T-helper 17 cell (primary cell): ENCODE measurements around the gene CDK2. TPM values are rescaled to one million over a fixed set of nuclear protein-coding genes. Genes with fewer than 3 reads are reported as not detected.

Experiments used
- ATAC-seq: fragments of 150-1000 bp; cut with Tn5 transposase; 2 replicates; pipeline ENCODE4 v1.10.0; 2021; ENCODE audit warnings: mild to moderate bottlenecking, moderate library complexity
- DNase-seq, 3 donors: peaks; one replicate each; pipeline versions ENCODE4 v3.0.0 to v3.0.0-alpha.2; 2020 to 2021
- H3K9me3 ChIP-seq: one replicate; pipeline ENCODE4 v1.7.0; 2013; ENCODE audit warnings: low read length, mild to moderate bottlenecking; ENCODE audit not compliant: control insufficient read depth, poor library complexity, severe bottlenecking
- H3K27ac Mint-ChIP-seq: one replicate; pipeline ENCODE4 v1.8.0; 2022; ENCODE audit warnings: mild to moderate bottlenecking, moderate library complexity, mixed read lengths
- H3K27me3 Mint-ChIP-seq: one replicate; pipeline ENCODE4 v1.8.0; 2022; ENCODE audit warnings: mixed read lengths
- H3K36me3 Mint-ChIP-seq: one replicate; pipeline ENCODE4 v1.8.0; 2022; ENCODE audit warnings: low read depth, mixed read lengths
- H3K4me1 Mint-ChIP-seq: one replicate; pipeline ENCODE4 v1.8.0; 2022; ENCODE audit warnings: mild to moderate bottlenecking, mixed read lengths
- H3K4me3 Mint-ChIP-seq: one replicate; pipeline ENCODE4 v1.8.0; 2022; ENCODE audit warnings: mild to moderate bottlenecking, moderate library complexity, mixed read lengths
- total RNA-seq, 4 donors: library from RNA in 2 of 4; stranded (reverse) in 2 of 4; gene quantifications; one replicate each; pipeline ENCODE4 v1.2.3 and lab custom pipeline; 2022 to 2026

The CDK2 gene
- total RNA-seq, 2 donors from 2014 or later, result 12.2 to 18.7 TPM

GRCh38 chr12:55955344-55955743 lies 11.3 kb upstream of the CDK2 start:
- ATAC-seq (peak; percentile 11), DNase-seq (no peak)
- no peaks in the 10 kb centered on the region for H3K9me3 ChIP-seq
- Mint-ChIP-seq H3K27ac (peak overlapping the region; percentile 39), H3K4me3 (no peak overlapping the region), H3K27me3 (no peaks in the 10 kb centered on the region), H3K4me1 (peaks cover 25% of the 10 kb centered on the region), H3K36me3 (peaks cover 5% of the 10 kb centered on the region)

- Mint-ChIP-seq H3K4me3 (no peak overlapping the region), H3K27ac (peak overlapping the region; percentile 39), H3K36me3 (peaks cover 5% of the 10 kb centered on the region), H3K27me3 (no peaks in the 10 kb centered on the region), H3K4me1 (peaks cover 25% of the 10 kb centered on the region)
- no peaks in the 10 kb centered on the region for H3K9me3 ChIP-seq
- DNase-seq (peak in 1 of 3 donors; percentile 28), ATAC-seq (peak; percentile 78)
Observed at GRCh38 chr12:55955800-55956508, 10.7 kb upstream of the CDK2 start.

- Mint-ChIP-seq H3K27ac (no peak overlapping the region), H3K36me3 (peaks cover 5% of the 10 kb centered on the region), H3K4me3 (no peak overlapping the region), H3K27me3 (no peaks in the 10 kb centered on the region), H3K4me1 (peaks cover 19% of the 10 kb centered on the region)
- no peak for DNase-seq
- H3K9me3 ChIP-seq, result no peaks in the 10 kb centered on the region
- no peak for ATAC-seq
Observed at GRCh38 chr12:55957106-55957859, 9.3 kb upstream of the CDK2 start.

- Mint-ChIP-seq H3K4me3 (no peak overlapping the region), H3K27ac (no peak overlapping the region)
Observed at GRCh38 chr12:55963760-55964159, 2.9 kb upstream of the CDK2 start.

GRCh38 chr12:55965240-55965639 lies 1.4 kb upstream of the CDK2 start:
- no peak overlapping the region for H3K4me3 Mint-ChIP-seq
- ATAC-seq (no peak), DNase-seq (no peak)
- H3K27me3 Mint-ChIP-seq, result no peaks in the 10 kb centered on the region
- H3K36me3 Mint-ChIP-seq, result no peaks in the 10 kb centered on the region
- H3K9me3 ChIP-seq, result no peaks in the 10 kb centered on the region
- H3K27ac Mint-ChIP-seq, result peak overlapping the region; percentile 94
- peaks cover 26% of the 10 kb centered on the region for H3K4me1 Mint-ChIP-seq

More at GRCh38 chr12:55963760-55964159, 2.9 kb upstream of the CDK2 start:
- no peak for ATAC-seq
- DNase-seq, result no peak
- Mint-ChIP-seq H3K27me3 (no peaks in the 10 kb centered on the region), H3K36me3 (no peaks in the 10 kb centered on the region), H3K4me1 (peaks cover 26% of the 10 kb centered on the region)
- no peaks in the 10 kb centered on the region for H3K9me3 ChIP-seq

GRCh38 chr12:55965941-55966407 lies 656 bp upstream of the CDK2 start, which contains the start of gene PMEL:
Gene PMEL (minus strand): TSS chr12:55966042. CDS start chr12:55966011, 31 bp downstream.
- Mint-ChIP-seq H3K4me1 (peaks cover 26% of the 10 kb centered on the region), H3K27ac (peak within 1 kb of the TSS; percentile 94)
- no peak for ATAC-seq

GRCh38 chr12:55969356-55969755 lies 2.7 kb downstream of the CDK2 start:
- DNase-seq, result no peak
- no peak for ATAC-seq
- H3K9me3 ChIP-seq, result no peaks in the 10 kb centered on the region
- Mint-ChIP-seq H3K27ac (no peak overlapping the region), H3K36me3 (no peaks in the 10 kb centered on the region), H3K4me3 (no peak overlapping the region), H3K4me1 (peaks cover 28% of the 10 kb centered on the region), H3K27me3 (no peaks in the 10 kb centered on the region)

More at GRCh38 chr12:55965941-55966407, 656 bp upstream of the CDK2 start, which contains the start of gene PMEL:
- DNase-seq, result no peak
- peak within 1 kb of the TSS; percentile 94 for H3K4me3 Mint-ChIP-seq
- no peaks in the 10 kb centered on the region for H3K36me3 Mint-ChIP-seq
- H3K9me3 ChIP-seq, result no peaks in the 10 kb centered on the region
- H3K27me3 Mint-ChIP-seq, result no peaks in the 10 kb centered on the region

- peaks cover 24% of the 10 kb centered on the region for H3K4me1 Mint-ChIP-seq
- H3K27me3 Mint-ChIP-seq, result no peaks in the 10 kb centered on the region
- H3K4me3 Mint-ChIP-seq, result no peak overlapping the region
- DNase-seq (no peak), ATAC-seq (no peak)
- no peak overlapping the region for H3K27ac Mint-ChIP-seq
- no peaks in the 10 kb centered on the region for H3K9me3 ChIP-seq
- no peaks in the 10 kb centered on the region for H3K36me3 Mint-ChIP-seq
Observed at GRCh38 chr12:55970775-55971174, 4.1 kb downstream of the CDK2 start.

- Mint-ChIP-seq H3K27ac (no peak overlapping the region), H3K4me3 (no peak overlapping the region), H3K36me3 (no peaks in the 10 kb centered on the region), H3K4me1 (peaks cover 17% of the 10 kb centered on the region), H3K27me3 (no peaks in the 10 kb centered on the region)
- no peaks in the 10 kb centered on the region for H3K9me3 ChIP-seq
- ATAC-seq (no peak), DNase-seq (no peak)
Observed at GRCh38 chr12:55972042-55972441, 5.4 kb downstream of the CDK2 start.

GRCh38 chr12:55972456-55972855 lies 5.8 kb downstream of the CDK2 start:
- Mint-ChIP-seq H3K27ac (no peak overlapping the region), H3K4me1 (peaks cover 14% of the 10 kb centered on the region), H3K27me3 (no peaks in the 10 kb centered on the region), H3K4me3 (no peak overlapping the region), H3K36me3 (no peaks in the 10 kb centered on the region)
- DNase-seq (no peak), ATAC-seq (no peak)
- no peaks in the 10 kb centered on the region for H3K9me3 ChIP-seq

- DNase-seq (no peak), ATAC-seq (no peak)
- no peak overlapping the region for H3K27ac Mint-ChIP-seq
- no peaks in the 10 kb centered on the region for H3K36me3 Mint-ChIP-seq
- H3K9me3 ChIP-seq, result no peaks in the 10 kb centered on the region
- no peak overlapping the region for H3K4me3 Mint-ChIP-seq
- H3K27me3 Mint-ChIP-seq, result no peaks in the 10 kb centered on the region
- H3K4me1 Mint-ChIP-seq, result peaks cover 13% of the 10 kb centered on the region
Observed at GRCh38 chr12:55972911-55973598, 6.4 kb downstream of the CDK2 start.

GRCh38 chr12:55973599-55974307 lies 7.1 kb downstream of the CDK2 start, which contains the start of gene RAB5B:
Gene RAB5B (plus strand): TSS chr12:55974078. CDS start chr12:55986961, 12,883 bp downstream.
- ATAC-seq (peak; percentile 88), DNase-seq (peak; percentile 92 to 96 (median 93))
- Mint-ChIP-seq H3K27ac (no peak within 1 kb of the TSS), H3K36me3 (no peaks in the 10 kb centered on the region), H3K27me3 (no peaks in the 10 kb centered on the region), H3K4me1 (peaks cover 15% of the 10 kb centered on the region), H3K4me3 (no peak within 1 kb of the TSS)
- no peaks in the 10 kb centered on the region for H3K9me3 ChIP-seq
